ENCODE results near the gene CAMTA2. TPM values are rescaled to one million over a fixed set of nuclear protein-coding genes. Genes with fewer than 3 reads are reported as not detected.

CAMTA2 gene
- total and polyA plus RNA-seq, 4 donors, result 7.8 to 17.6 (median 12.0) TPM

DNA sequence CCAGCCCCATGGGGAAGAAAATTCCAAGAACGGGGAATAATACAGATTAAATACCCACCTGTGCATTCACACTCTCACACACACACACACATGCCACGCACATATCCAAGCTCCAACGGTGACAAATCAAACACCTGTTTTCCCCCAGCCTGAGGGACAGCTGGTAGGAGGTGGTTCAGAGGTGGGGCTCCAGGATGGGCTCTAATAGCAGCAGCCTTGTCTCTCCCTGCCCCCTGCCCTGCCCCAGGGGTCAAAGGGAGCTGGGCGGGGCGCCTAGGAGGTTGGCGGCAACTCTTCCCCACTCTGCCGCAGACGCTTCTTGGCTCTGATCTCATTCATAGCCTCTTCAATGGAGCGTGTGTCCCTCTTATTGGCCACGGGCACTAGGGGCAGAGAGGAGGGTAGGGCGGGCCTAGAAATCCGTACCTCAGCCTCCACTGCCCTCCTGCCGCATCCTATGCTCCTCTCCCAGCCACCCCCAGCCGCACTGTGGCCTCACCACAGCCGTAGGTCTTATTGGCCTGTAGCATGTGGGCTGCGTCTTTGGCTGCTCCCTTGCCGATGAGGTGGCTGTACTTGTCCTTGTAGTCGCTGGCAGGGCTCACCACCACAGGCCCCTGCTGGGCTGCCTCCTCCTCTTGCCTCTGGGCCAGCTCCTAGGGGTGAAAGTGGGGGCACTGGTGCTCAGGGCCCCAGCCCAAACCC lies 28.1 kb downstream of the CAMTA2 start:
- no peaks in the 10 kb centered on the region for H3K27me3 ChIP-seq (ENCODE audit: control insufficient read depth in 4 of 4, insufficient read depth in 4 of 4, low read length in 3 of 4)
- H3K4me3 ChIP-seq (ENCODE audit: low read depth in 1 of 3, low read length in 3 of 3), result no peak overlapping the region
- DNase-seq (ENCODE audit: low spot score), result no peak
- H3K36me3 ChIP-seq (ENCODE audit: control insufficient read depth in 4 of 4, insufficient read depth in 3 of 4, low read depth in 1 of 4, low read length in 3 of 4), result peaks cover 0 to 7% (median 4%) of the 10 kb centered on the region in 4 donors
- H3K4me1 ChIP-seq (ENCODE audit: control insufficient read depth in 4 of 4, insufficient read depth in 4 of 4, low read length in 3 of 4), result peaks cover 4 to 50% (median 37%) of the 10 kb centered on the region in 4 donors
- H3K9ac ChIP-seq (ENCODE audit: low read depth in 1 of 2, low read length in 2 of 2), result no peak overlapping the region
- no peak for TF ChIP-seq FOXA2 (IDR thresholded peaks at IDR 0.05)
- TF ChIP-seq HNF4G (IDR thresholded peaks at IDR 0.05), result no peak
- TF ChIP-seq RXRA (IDR thresholded peaks at IDR 0.05), result no peak
- no peak for TF ChIP-seq GABPA (IDR thresholded peaks at IDR 0.05 in 1 of 2, conservative IDR thresholded peaks at IDR 0.05 in 1 of 2)
- TF ChIP-seq, protein P1, sequence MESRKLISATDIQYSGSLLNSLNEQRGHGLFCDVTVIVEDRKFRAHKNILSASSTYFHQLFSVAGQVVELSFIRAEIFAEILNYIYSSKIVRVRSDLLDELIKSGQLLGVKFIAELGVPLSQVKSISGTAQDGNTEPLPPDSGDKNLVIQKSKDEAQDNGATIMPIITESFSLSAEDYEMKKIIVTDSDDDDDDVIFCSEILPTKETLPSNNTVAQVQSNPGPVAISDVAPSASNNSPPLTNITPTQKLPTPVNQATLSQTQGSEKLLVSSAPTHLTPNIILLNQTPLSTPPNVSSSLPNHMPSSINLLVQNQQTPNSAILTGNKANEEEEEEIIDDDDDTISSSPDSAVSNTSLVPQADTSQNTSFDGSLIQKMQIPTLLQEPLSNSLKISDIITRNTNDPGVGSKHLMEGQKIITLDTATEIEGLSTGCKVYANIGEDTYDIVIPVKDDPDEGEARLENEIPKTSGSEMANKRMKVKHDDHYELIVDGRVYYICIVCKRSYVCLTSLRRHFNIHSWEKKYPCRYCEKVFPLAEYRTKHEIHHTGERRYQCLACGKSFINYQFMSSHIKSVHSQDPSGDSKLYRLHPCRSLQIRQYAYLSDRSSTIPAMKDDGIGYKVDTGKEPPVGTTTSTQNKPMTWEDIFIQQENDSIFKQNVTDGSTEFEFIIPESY (IDR thresholded peaks at IDR 0.05), result no peak
- no peak for TF ChIP-seq TAF1 (conservative IDR thresholded peaks at IDR 0.05)
- TF ChIP-seq FOXA1 (IDR thresholded peaks at IDR 0.05), result no peak
- TF ChIP-seq, protein P2, sequence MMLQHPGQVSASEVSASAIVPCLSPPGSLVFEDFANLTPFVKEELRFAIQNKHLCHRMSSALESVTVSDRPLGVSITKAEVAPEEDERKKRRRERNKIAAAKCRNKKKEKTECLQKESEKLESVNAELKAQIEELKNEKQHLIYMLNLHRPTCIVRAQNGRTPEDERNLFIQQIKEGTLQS (IDR thresholded peaks at IDR 0.05), result no peak
- TF ChIP-seq, protein P3, sequence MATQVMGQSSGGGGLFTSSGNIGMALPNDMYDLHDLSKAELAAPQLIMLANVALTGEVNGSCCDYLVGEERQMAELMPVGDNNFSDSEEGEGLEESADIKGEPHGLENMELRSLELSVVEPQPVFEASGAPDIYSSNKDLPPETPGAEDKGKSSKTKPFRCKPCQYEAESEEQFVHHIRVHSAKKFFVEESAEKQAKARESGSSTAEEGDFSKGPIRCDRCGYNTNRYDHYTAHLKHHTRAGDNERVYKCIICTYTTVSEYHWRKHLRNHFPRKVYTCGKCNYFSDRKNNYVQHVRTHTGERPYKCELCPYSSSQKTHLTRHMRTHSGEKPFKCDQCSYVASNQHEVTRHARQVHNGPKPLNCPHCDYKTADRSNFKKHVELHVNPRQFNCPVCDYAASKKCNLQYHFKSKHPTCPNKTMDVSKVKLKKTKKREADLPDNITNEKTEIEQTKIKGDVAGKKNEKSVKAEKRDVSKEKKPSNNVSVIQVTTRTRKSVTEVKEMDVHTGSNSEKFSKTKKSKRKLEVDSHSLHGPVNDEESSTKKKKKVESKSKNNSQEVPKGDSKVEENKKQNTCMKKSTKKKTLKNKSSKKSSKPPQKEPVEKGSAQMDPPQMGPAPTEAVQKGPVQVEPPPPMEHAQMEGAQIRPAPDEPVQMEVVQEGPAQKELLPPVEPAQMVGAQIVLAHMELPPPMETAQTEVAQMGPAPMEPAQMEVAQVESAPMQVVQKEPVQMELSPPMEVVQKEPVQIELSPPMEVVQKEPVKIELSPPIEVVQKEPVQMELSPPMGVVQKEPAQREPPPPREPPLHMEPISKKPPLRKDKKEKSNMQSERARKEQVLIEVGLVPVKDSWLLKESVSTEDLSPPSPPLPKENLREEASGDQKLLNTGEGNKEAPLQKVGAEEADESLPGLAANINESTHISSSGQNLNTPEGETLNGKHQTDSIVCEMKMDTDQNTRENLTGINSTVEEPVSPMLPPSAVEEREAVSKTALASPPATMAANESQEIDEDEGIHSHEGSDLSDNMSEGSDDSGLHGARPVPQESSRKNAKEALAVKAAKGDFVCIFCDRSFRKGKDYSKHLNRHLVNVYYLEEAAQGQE (IDR thresholded peaks at IDR 0.05), result no peak
- no peak for TF ChIP-seq HNF4A (conservative IDR thresholded peaks at IDR 0.05)
- no peak for TF ChIP-seq SP1 (IDR thresholded peaks at IDR 0.05)
- TF ChIP-seq EGR1 (IDR thresholded peaks at IDR 0.05; ENCODE audit: low read depth in 2 of 2), result no peak
- no peak for TF ChIP-seq RAD21 (IDR thresholded peaks at IDR 0.05)
- TF ChIP-seq, protein P4, sequence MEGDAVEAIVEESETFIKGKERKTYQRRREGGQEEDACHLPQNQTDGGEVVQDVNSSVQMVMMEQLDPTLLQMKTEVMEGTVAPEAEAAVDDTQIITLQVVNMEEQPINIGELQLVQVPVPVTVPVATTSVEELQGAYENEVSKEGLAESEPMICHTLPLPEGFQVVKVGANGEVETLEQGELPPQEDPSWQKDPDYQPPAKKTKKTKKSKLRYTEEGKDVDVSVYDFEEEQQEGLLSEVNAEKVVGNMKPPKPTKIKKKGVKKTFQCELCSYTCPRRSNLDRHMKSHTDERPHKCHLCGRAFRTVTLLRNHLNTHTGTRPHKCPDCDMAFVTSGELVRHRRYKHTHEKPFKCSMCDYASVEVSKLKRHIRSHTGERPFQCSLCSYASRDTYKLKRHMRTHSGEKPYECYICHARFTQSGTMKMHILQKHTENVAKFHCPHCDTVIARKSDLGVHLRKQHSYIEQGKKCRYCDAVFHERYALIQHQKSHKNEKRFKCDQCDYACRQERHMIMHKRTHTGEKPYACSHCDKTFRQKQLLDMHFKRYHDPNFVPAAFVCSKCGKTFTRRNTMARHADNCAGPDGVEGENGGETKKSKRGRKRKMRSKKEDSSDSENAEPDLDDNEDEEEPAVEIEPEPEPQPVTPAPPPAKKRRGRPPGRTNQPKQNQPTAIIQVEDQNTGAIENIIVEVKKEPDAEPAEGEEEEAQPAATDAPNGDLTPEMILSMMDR (IDR thresholded peaks at IDR 0.05; ENCODE audit: low read depth, low read length, missing input control), result no peak
- TF ChIP-seq, protein P5, sequence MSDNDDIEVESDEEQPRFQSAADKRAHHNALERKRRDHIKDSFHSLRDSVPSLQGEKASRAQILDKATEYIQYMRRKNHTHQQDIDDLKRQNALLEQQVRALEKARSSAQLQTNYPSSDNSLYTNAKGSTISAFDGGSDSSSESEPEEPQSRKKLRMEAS (IDR thresholded peaks at IDR 0.05), result no peak
- TF ChIP-seq JUND (IDR thresholded peaks at IDR 0.05), result no peak
- TF ChIP-seq NR2F2 (IDR thresholded peaks at IDR 0.05), result no peak
- TF ChIP-seq YY1 (IDR thresholded peaks at IDR 0.05), result no peak
- WGBS, result 82% methylated on average over 18 of the region's 18 CpGs
- no peak overlapping the region for H3K27ac ChIP-seq (ENCODE audit: low read depth in 1 of 2, low read length in 2 of 2)
- H3K9me3 ChIP-seq (ENCODE audit: control insufficient read depth in 4 of 4, low read length in 3 of 4), result no peaks in the 10 kb centered on the region

All from liver (tissue), 9 donors.